HG03565 (cell line): ENCODE results near the gene RALGPS2.
"Not testable (repeated sequence)": the region's sequence is repeated elsewhere in the genome, so short reads cannot be mapped to it uniquely, and the experiment has no call there.

Experiments used
- ATAC-seq: cut with Tn5 transposase; IDR thresholded peaks from one replicate; pipeline ENCODE4 v1.9.1; 2021; ENCODE audit warnings: mild to moderate bottlenecking, moderate library complexity; ENCODE audit not compliant: unreplicated experiment

RALGPS2 gene

DNA sequence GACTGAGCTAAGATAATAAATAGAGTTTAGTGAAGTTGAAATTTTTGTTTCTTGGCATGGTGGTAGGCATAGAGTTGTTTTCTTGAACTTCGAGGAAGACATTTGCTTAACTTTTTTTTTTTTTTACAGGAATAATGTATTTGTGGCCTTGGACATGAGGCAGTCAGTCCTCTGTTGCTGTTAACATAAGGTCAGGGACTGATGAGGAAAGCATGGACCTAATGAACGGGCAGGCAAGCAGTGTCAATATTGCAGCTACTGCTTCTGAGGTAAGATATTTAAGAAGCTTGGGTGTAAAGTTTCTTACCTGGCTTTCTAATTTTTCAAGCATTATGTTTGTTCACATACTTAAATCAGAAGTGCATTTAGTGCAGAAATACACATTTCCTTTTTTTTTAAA is 51.5 kb downstream of the RALGPS2 start:
- no peak for ATAC-seq

- ATAC-seq: no peak
Measured at GRCh38 chr1:178781533-178782330, 56.7 kb downstream of the RALGPS2 start.

DNA sequence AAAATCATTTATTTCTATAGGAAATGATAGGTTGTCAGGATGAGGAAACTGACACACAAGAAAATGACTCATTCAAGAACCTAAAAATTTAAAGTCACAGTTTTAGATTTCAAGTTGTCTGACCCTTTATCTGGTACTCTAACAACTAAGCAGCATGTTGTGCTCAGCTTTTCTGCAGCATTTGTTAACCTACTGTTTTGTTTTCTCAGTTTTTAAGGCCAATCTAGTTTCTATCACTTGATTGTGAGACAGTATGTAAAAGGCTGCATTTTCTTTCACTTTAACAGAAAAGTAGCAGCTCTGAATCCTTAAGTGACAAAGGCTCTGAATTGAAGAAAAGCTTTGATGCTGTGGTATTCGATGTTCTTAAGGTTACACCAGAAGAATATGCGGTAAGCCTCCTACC is 59.1 kb downstream of the RALGPS2 start:
- ATAC-seq: no peak

GRCh38 chr1:178792394-178792793 is 67.3 kb downstream of the RALGPS2 start:
- no peak for ATAC-seq

DNA sequence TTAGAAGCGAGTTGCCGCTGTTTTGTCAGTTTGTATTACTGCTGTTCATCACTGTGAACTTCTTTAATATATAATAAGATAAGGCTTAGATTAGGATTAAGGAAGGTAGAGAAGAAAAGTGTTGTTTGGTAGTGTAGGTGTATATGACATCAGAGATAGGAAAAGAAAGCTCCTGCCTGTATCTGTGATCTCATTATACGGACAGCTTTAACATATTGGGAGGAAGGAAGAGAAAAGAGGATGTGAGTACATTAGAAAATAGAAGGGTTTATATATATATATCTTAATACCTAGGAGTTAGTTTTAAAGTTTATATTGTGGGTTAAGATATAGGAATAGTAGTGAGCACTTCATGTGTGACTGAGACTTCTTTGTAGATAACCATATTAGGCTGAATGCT is 71.0 kb downstream of the RALGPS2 start:
- ATAC-seq: no peak

DNA sequence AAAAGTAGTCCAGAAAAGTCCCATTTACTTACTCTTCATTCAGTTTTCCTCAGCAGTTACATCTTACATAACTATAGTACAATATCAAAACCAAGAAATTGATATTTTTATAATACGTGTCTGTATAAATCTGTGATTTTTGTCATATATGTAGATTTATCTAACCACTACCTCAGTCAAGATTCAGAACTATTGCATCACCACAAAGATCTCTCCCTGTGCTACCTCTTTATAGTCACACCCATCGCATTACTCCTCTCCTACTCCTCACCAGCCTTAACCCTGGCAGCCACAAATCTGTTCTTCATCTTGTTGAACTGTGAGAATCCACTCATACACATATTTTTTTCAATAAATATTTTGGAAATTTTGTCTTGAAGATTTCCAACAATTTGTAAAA is 72.5 kb downstream of the RALGPS2 start:
- no peak for ATAC-seq

GRCh38 chr1:178798232-178798861 is 73.3 kb downstream of the RALGPS2 start:
- no peak for ATAC-seq

DNA sequence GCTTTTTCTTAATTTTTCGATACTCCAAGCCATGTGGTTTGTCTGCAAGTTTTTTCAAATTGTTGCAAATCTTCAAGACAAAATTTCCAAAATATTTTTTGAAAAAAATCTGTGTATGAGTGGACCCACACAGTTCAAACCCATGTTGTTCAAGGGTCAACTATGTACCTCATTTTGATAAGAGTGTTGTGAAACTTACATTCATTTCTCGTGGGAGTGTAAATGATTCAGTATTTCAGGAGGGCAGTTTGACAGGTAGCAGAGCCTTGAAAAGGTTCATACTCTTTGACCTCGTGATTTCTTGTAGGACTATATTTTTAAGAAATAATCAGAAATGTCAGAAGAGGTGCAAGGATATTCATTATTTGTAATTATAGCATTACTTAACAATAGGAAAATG is 77.8 kb downstream of the RALGPS2 start:
- ATAC-seq: no peak

- ATAC-seq: no peak
Measured at GRCh38 chr1:178806665-178807300, 81.7 kb downstream of the RALGPS2 start.

DNA sequence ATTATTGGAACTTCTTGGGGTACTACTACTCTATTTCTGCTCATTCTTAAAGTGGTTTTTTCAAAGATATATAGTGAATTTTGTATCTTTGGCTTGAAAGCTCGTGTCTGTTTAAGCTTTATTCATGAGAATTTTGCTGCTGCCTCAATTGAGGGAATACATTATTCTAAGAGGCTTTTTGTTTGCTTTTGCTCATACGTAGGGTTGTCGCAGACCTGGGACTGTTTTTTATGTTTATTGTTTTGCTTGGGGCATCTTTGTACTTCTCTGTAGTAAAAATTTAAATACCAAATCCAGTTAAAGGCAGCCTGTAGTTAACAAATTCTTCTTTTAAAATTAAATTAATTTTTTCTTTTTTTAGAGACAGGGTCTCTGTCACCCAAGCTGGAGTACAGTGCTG is 83.5 kb downstream of the RALGPS2 start:
- ATAC-seq: no peak

DNA sequence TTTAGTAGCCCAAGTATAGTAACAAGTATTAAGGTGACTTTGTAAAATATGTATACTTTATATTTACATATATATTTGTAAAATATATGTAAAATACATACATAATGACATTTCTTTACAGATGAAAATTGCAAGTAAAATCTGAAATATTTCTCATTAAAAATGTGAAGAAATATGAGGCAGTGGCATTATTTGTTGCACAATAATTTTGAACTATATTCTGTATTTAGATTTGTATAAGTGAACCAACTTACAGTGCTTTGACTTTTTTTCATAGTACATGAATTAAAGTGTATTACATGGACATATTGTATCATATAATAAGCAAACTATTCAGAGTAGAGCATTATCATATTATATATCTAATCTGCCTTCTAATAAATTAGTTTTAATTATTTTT is 85.5 kb downstream of the RALGPS2 start:
- no peak for ATAC-seq

- no peak for ATAC-seq
Measured at GRCh38 chr1:178818416-178818815, 93.4 kb downstream of the RALGPS2 start.

- no peak for ATAC-seq
Measured at GRCh38 chr1:178819123-178819522, 94.1 kb downstream of the RALGPS2 start.

DNA sequence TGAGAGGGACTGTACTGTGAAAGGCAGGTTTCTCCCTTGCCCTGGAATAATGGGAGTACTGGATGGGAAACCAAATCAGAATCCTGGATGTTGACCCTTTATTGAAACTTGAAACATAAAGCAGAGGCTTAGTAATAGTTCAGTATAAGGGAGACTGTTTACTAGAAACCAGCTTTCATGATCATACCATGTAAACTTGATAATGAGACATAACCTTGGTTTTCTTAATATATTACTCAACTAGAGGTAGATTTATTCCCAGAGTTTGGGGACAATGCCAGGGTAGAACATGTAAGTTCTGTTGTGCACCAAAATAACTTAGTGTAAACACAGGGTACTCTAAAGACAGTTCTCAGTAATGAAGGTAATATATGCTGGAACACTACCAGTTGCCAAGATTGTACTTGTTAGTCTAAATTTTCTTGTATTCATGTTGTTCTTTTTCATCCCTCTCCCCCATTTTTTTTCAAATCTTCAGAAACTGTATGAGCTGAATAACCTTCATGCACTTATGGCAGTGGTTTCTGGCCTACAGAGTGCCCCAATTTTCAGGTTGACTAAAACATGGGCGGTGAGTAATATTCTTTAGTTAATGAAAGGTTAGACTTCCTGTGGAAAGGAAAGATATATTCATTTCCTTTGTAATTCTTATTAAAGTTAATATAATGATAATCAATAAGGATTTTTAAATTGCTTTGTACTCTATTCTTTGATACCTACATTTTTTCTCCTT is 96.3 kb downstream of the RALGPS2 start:
- no peak for ATAC-seq

DNA sequence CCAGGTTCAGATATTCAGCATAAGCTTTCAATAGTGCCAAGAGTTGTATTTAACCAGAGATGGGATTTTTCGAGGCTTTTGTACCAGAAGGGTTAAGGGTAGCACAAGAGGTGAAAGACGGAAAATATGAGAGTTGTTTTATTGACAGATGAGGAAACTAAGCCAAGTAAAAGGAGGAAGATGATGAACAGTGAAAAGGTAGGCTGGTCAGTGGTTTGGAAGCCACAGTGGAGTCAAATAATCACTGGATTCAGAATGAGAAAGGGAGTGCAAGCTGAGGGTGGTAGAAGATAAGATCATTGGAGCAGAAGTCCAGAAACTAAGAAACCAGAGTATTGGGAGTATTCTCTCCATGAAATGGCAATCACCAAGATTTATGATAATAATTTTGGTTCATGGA is 100.1 kb downstream of the RALGPS2 start:
- no peak for ATAC-seq

DNA sequence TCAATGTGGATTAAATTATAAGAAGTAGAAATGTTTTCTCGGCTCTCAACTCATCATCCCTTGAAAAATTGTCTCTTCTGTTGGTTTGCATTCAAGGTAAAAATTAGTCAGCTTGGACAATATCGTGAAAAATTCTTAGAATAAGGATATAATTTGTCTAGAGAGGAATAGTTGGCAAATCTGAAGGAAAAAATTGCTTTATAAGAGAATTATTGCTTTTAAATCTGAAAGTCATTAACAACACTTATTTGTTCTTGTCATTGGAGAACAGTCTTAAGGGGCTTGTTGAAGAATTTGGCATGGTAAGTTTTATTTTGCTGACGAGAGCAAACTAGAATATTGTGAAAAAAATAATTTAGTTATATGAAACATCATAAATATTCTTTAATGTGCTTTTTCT is 119.4 kb downstream of the RALGPS2 start:
- no peak for ATAC-seq

DNA sequence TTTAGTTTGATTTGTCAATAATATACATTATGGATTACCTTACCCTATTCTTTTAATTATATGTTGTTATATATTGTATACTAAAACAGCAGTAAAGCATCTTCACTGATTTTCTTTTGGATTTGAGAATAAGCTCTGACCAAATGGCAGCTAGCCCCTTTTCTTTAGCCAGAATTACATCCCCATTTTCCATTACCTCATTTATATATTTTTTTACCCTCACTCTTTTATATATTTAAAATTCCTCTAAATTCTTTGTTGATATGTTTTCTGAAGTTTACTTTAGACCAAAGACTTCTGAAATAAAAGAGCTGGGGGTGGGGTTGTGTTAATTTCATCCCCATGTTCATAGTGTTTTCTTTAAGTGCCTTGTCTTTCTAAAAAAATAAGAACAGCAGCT is 121.3 kb downstream of the RALGPS2 start:
- no peak for ATAC-seq

GRCh38 chr1:178847396-178847849 is 122.4 kb downstream of the RALGPS2 start:
- no peak for ATAC-seq

DNA sequence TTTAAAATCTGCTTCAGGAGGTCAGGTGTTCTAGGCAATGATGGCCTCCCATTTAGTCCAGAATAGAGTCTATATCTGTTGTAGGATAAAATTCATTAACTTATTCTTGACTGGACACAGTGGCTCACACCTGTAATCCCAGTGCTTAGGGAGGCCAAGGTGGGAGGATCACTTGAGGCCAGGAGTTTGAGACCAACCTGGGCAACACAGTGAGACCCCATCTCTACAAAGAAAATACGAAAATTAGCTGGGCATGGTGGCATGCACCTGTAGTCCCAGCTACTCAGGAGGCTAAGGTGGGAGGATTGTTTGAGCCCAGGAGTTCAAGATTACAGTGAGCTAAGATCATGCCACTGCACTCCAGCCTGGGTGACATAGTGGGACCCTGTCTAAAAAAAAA is 122.9 kb downstream of the RALGPS2 start:
- not testable (repeated sequence) for ATAC-seq

DNA sequence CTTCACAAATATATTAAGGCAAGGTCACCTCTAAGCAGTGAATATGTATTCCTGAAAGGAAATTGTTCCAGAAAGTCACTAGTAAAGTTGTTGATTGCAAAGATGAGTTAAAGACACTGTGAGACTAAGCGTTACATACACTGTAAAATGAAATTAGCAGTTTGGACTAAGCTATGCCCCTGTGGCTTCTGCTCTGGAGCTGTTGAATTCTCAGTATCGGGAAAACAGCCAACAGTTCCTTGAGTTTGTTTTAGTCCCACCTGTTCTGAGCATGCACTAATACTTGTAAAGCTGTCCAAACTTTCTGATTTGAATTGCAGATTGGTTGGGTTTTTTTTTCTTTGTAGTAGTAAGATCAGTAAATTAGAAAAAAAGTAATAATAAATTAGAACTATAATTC is 124.9 kb downstream of the RALGPS2 start:
- no peak for ATAC-seq

DNA sequence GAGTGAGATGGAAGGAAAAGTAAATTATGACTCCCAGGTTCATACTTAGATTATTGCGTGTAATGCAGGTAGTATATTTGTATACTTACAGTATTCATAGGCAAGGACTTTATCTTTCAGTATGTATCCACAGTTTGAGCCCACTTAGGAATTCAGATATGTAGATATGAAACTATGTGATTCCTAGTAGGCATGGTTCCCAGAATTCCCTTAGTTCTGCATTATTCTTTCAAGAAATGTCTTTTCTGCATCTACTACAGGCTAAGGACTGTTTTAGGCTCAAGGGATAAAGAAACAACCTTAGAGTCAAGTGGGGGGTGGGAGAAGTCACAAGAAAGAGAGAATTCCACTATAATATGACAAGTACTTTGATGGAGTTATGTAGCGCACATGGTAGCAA is 132.1 kb downstream of the RALGPS2 start:
- ATAC-seq: no peak
